ENCODE data around the gene SH3RF3.

The SH3RF3 gene

DNA sequence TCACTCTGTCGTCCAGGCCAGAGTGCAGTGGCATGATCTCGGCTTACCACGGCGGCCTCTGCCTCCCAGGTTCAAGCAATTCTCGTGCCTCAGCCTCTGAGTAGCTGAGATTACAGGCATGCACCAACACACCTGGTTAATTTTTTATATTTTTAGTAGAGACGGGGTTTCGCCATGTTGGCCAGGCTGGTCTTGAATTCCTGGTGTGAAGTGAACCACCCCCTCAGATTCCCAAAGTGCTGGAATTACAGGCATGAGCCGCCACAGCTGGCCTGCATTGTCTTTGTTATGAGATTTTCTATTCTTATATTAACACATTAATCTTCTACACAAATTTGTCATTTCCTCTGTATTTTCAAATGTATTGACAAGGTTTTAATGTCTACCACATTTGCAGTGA lies 409.5 kb downstream of the SH3RF3 start:
- DNase-seq (ENCODE audit: low read depth), result no peak

DNA sequence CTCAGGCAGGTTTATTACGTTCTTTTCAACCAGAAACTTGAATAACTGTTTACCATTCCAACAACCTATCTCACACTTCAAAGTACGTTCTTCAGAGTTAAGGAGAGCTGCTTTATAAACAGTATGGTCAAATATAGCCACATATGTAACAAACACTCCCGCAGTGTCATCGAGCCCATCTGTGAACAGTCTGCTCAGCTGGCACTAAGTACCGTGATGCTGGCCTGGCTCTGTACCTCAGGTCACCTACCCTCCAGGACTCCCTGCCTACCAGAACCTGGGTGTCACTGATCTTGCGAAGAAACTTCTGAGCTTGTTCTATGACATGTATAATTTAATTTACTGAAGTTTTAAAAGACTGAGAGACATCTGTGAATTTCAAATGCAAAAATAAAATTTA lies 413.4 kb downstream of the SH3RF3 start:
- no peak for DNase-seq (ENCODE audit: low read depth)

DNA sequence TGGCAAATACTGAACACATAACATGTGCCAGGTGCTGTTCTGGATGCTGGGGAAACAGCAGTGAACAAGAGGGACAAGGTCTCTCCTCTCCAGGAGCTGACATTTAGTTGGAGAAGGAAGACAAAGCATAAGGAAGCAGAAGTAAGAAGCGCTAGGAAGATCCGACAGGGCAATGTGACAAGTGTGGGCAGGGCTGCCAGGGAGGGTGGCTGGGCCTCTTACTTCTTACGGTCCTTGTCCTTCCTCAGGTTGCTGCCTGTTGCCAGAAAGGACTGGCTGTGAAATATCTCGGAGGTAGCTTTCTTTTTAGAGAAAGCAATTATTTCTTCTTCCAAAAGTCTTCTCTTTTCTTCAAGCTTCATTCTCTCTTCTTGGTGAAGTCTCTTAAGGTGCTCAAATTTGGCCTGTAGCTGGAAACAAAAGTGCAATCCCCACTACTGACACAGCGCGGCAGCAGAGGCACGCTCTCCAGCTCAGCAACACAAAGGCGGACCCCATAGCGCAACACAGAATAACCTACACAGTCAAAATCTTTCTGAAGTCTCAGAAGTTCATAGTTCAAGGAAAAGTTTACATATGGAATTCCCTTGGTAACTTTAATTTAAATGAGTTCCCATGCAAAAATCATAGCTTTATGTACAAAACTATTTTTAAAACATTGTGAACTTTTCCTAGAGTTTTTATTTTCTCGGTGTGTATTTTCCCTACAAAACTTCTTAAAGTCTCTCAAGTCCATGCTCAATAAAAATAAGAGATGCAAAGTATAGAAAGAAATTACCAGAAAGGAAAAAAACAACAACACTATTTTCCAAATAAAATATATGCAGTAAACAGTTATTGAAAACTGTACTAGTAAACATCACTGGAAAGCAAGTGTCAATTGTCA lies 417.1 kb downstream of the SH3RF3 start:
- peak; percentile 25 for DNase-seq (ENCODE audit: low read depth)

DNA sequence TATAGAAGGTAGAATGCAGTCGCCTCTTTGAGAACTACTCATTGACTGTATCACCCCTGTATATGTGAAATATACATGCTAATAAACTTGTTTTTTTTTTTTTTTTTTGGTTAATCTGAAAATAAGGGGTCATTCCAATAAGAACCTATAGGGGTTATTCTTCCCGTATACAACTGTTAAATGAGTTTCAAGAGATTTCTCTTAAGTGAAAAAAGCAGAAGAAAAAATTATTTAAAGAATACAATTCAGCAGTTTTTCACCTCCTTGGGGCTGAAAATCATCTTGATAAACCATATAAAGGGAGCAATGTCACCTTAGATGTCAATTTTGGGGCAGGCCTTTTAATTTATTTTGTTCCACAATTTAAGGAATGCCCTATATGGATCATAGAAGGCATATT lies 418.3 kb downstream of the SH3RF3 start:
- no peak for DNase-seq (ENCODE audit: low read depth)

DNA sequence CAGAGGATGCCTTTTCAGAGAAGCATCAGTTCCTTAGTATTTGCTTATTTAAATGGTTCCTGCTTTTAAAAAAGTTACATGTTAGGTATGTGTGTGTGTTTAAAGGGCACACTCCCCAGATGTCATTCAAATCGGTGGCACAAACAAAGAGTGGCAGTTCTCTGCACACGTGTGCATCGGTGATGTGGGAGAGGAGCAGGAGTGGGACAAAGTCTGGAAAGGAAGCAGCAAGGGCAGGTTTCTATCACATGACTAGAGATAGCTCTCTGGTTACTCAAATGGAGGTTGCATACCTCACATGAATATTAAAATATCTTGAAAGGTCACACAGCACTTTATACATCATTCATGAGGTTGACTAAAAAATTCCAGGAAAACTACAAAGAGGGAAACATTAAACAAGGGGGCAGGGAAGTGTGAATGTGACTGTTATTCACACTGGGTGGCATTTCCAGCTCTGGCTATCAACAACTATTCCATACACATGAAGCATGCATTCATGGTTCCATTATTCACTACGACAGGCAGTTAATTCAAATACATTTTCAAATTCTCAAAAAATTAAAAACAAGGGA lies 420.1 kb downstream of the SH3RF3 start:
- DNase-seq (ENCODE audit: low read depth), result no peak
